ENCODE results near the gene NCAPD3.
"Not testable (repeated sequence)": the region's sequence is repeated elsewhere in the genome, so short reads cannot be mapped to it uniquely, and the experiment has no call there.

The NCAPD3 gene

DNA sequence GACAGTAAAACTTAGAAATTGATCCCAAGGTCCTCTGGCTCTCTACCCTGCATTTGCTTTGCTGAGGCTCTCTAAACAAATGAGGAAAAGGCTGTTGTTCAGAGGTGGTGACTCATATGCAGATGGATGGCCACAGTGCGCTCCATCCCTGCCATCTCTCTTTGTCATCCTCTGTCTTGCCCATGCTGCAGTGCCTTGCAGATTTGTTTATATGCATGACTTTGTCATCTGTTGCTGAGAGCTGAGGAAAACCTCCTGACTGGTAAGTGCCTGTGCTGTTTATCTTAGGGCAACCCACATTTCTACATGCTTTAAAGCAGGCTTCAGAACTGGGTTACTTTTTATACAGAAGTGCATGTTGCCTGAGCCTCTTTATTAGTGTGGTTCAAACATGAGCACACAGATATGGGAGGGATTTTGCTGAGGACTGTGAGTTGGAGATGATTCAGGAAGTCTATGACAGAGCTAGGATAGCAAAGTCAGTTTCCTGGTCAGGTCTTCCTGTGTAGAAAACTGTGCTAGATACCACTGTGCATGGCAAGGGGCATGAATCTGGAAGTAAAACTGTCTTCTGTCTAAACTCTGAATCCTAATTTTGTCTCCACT lies 97.4 kb downstream of the NCAPD3 start:
- no peak for DNase-seq

DNA sequence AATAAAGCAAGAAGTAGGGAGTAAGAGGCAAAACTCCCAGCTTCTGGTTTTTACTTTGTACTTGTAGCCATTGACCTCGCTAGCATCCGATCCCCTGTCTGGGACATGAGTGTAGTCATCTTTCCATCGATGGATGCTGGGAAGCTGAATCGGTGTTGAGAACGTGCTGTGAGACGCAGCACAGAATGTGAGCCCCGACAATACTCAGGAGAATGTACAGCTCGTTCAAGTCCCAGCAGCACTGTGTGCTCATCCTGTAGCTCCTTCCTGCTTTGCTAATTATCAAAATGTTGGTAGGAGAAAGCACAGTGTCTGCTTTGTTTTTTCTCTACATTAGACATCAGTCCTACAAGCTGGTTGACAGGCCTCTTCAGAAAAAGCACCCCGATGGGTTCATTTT lies 98.3 kb downstream of the NCAPD3 start:
- DNase-seq, result no peak

DNA sequence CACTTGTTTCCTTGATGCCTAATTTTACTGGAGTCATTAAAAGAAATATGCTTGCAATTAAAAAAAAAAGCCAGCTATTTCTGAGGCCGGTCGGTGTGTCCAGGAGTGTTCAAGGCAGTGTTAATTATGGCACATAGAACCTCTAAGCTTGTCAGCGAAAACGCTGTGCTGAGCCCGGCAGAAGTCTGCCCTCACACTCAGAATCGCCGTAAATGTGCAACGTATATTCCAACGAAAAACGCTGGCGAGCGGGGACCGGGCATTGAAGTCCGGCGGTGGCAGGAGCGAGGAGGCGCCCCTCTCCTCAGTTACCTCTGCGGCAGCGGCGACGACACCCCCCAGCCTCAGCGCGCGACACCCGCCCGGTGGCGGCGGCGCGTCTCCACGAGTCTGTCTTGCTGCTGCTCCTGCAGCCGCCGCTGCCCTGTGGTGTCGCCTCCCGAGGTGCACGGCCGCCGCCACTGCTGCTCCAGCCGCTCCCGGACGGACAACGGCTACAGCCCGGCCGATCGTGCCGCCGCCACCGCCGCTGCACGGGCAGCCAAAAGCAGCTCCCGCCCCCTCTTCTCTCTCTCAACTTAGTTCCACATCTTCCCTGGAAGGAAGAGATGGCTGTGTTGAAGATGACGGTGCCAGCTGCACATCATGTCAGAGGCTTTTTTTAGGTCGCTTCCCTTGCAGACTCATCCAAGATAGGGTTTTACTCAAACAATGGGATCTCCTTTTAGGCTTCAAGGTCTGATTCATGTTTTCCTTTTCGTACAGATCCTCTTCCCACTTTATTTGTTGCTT lies 98.9 kb downstream of the NCAPD3 start:
- no peak for DNase-seq

DNA sequence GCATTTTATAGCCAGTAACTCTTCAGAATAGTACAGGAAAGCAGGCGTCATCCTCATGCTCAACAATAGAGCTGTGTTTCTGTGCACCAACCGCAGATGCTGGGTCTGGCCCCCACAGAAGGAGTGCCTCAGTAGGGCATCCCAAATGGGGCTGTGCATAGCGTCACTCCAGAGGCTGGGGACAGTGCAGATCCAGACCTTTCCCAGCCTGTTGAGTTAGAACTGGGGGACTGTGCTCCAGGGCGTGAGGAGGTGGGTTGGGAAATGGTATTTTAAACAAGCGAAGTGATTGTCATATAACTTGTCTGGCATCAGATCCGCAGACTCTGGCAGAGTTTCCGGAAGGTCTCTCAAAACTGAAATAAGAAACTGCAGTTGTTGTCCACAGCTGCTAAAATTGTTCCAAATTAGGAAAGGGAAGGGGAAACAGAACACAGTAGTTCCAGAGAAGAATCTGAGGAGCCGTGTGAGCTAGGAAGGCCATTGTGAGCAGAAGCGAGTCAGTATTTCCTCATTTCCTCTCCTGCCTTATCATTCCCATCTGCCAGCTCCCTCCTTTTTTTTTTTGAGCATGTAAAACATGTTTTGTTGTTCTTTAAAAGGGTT lies 102.7 kb downstream of the NCAPD3 start:
- no peak for DNase-seq

DNA sequence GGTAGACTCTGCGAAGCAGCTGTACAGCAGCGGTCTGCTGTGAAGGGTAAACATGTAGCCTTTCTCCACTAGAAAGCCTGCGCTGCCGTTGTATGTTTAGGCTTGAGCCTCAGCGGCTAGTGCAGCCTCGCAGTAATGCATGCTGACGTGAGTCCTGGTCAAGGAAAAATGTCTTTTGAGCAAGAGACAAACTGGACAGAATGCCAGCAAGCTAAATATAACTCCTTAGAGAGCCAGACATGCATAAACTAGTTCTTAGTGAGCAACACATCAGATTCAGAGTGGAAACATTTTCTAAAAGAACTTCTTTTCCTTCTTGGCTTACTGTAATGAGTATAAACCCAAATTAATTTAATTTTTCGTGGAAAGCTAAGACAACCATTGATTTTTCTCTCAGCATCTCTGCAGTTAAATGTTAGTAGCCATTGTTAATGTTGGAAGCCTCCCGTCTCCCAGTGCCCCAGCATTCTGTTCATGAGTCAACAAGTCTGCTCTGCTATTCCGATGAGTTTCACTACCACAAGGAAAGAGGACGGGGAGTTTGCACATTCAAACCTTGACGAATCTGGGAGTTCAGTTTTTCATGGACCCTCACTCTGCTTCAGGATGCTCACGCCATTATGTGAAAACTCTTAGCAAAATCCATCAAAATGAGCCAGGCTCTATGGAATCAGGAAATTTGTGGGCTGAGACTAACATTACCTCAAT lies 103.5 kb downstream of the NCAPD3 start:
- DNase-seq, result no peak

DNA sequence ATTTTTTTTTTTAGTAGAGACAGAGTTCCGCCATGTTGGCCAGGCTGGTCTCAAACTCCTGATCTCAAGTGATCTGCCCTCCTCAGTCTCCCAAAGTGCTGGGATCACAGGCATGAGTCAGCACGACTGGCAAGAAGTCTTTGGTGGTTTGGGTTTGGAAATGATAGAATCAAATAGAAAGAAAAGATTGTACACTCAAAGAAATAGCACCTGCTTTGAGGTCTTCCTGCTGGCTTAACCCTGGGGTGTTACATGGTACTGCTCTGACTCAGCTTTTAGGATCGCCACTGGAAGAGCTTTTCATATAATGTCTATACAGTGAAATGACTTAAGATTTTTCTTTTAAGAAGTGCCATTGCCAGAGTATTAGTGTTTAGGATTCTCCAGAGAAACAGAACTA lies 104.7 kb downstream of the NCAPD3 start:
- no peak for DNase-seq

DNA sequence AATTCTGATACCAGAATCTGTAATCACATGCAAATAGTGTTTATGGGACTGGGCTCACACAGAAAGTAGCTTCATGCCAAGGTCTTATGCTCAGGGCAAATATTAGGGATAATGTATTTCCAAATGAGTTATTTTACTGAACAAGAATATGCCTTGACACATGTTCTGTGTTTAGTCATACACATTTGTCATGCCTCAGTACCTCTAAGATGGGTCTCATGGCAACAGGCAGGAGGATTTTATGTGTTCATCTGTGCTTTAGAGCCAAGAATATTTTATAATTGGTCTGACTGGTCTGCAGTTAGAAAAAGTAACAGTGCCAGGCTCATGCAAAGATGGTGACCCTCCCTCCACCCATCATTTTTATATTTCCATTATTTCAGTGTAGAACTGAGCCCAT lies 105.8 kb downstream of the NCAPD3 start:
- DNase-seq, result no peak

DNA sequence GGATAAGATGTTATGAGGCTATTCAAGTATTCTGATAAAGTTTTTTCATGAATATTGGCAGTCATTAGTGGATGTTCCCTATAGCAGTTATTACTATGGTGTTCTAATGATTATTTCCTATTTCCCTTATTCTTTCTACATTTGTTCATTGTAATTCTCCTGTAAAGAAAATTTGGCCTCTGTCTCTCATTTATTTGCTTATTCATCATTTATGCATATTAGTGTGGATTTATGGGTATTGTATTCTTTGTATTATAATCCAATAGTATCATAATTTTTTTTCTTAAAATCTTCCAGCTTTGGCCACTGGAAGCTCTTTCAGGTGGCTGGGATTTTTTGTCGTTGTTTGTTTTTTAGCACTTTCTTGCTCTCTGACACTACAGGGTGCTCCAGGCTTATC lies 107.6 kb downstream of the NCAPD3 start:
- DNase-seq, result no peak

DNA sequence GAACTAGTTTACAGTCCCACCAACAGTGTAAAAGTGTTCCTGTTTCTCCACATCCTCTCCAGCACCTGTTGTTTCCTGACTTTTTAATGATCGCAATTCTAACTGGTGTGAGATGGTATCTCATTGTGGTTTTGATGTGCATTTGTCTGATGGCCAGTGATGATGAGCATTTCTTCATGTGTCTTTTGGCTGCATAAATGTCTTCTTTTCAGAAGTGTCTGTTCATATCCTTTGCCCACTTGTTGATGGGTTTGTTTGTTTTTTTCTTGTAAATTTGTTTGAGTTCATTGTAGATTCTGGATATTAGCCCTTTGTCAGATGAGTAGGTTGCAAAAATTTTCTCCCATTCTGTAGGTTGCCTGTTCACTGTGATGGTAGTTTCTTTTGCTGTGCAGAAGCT lies 110.0 kb downstream of the NCAPD3 start:
- not testable (repeated sequence) for DNase-seq

DNA sequence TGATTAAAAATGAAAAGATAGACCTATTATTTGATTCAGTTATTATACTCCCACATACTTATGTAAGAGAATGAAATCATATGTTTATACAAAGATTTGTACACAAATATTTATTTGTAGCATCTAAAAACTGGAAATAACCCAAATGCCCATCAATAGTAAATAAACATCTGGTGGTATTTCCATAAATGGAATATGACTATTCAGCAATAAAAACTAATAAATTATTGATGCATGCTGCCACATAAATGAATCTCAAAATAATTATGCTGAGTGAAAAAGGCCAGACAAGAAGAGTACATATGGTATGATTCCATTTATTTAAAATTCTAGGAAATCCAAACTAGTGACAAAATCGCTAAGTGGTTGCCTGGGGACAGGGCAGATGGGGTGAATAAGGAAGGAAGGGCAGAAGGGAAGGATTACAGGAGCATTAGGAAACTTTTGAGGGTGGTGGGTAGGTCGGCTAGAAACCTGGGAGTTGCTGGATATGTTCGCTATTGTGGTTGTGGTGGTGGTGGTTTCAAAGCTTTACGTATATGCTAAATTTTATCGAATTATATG lies 113.4 kb downstream of the NCAPD3 start:
- DNase-seq, result no peak

Measured in SW 1271 (cell line).